Stimulated activated CD4-positive, alpha-beta T cell treated with anti-CD3 and anti-CD28 coated beads, Interleukin-2, amount 100 ng/mL, for 48 hours (primary cell): Measurements from ENCODE around the gene ZNF473.
"Not testable (repeated sequence)": the region's sequence is repeated elsewhere in the genome, so short reads cannot be mapped to it uniquely, and the experiment has no call there.

Source experiments
- DNase-seq, 2 donors: peaks; one replicate each; pipeline ENCODE4 v3.0.0-alpha.2; 2020

ZNF473 gene

GRCh38 chr19:50051228-50051895, 25.6 kb downstream of the ZNF473 start:
- DNase-seq, result not testable (repeated sequence)

GRCh38 chr19:50051964-50052363, 26.2 kb downstream of the ZNF473 start:
- no peak for DNase-seq

- no peak for DNase-seq
Observed at GRCh38 chr19:50053119-50053518, 27.3 kb downstream of the ZNF473 start.

GRCh38 chr19:50058425-50058824, 32.6 kb downstream of the ZNF473 start:
- no peak for DNase-seq

GRCh38 chr19:50059045-50059444, 33.2 kb downstream of the ZNF473 start:
- DNase-seq, result no peak

GRCh38 chr19:50060107-50060506, 34.3 kb downstream of the ZNF473 start:
- DNase-seq, result no peak

- DNase-seq, result no peak
Observed at GRCh38 chr19:50061650-50062049, 35.8 kb downstream of the ZNF473 start.

GRCh38 chr19:50065938-50066337, 40.1 kb downstream of the ZNF473 start:
- DNase-seq, result no peak

GRCh38 chr19:50067575-50067974, 41.8 kb downstream of the ZNF473 start:
- no peak for DNase-seq

GRCh38 chr19:50068382-50068781, 42.6 kb downstream of the ZNF473 start:
- DNase-seq, result not testable (repeated sequence)

- DNase-seq, result not testable (repeated sequence)
Observed at GRCh38 chr19:50075076-50075475, 49.3 kb downstream of the ZNF473 start.

- not testable (repeated sequence) for DNase-seq
Observed at GRCh38 chr19:50075644-50076372, 50.0 kb downstream of the ZNF473 start.

GRCh38 chr19:50076581-50077355, 51.0 kb downstream of the ZNF473 start:
- not testable (repeated sequence) for DNase-seq

- not testable (repeated sequence) for DNase-seq
Observed at GRCh38 chr19:50079014-50079413, 53.2 kb downstream of the ZNF473 start.

GRCh38 chr19:50084440-50084839, 58.6 kb downstream of the ZNF473 start:
- DNase-seq, result not testable (repeated sequence)

GRCh38 chr19:50087153-50087552, 61.3 kb downstream of the ZNF473 start:
- DNase-seq, result not testable (repeated sequence)

- peak; percentile 32 to 49 for DNase-seq
Observed at GRCh38 chr19:50090706-50091105, 64.9 kb downstream of the ZNF473 start.

- not testable (repeated sequence) for DNase-seq
Observed at GRCh38 chr19:50091786-50092185, 66.0 kb downstream of the ZNF473 start.

GRCh38 chr19:50092597-50092996, 66.8 kb downstream of the ZNF473 start:
- not testable (repeated sequence) for DNase-seq

GRCh38 chr19:50097884-50098283, 72.1 kb downstream of the ZNF473 start:
- not testable (repeated sequence) for DNase-seq

GRCh38 chr19:50098892-50099291, 73.1 kb downstream of the ZNF473 start:
- peak in 1 of 2 donors; percentile 3 for DNase-seq

- not testable (repeated sequence) for DNase-seq
Observed at GRCh38 chr19:50099696-50100095, 73.9 kb downstream of the ZNF473 start.

GRCh38 chr19:50100946-50101345, 75.1 kb downstream of the ZNF473 start:
- not testable (repeated sequence) for DNase-seq
